Epithelial cell of proximal tubule (primary cell): ENCODE data around the gene KLF6. TPM values are rescaled to one million over a fixed set of nuclear protein-coding genes. Genes with fewer than 3 reads are reported as not detected.
A peak's percentile ranks its signal among the peaks of the same experiment; 100 is the strongest.

Source experiments
- DNase-seq: peaks from one replicate; pipeline ENCODE4 v3.0.0-alpha.2; 2011; ENCODE audit warnings: low read depth
- H3K4me3 ChIP-seq: 2 replicates; pipeline ENCODE4 v1.5.1; 2011; ENCODE audit warnings: low read depth, mild to moderate bottlenecking, low read length
- total RNA-seq: library from RNA; depleted of rRNA; stranded (reverse); fragments of >200 nt; gene quantifications from 2 replicates; pipeline ENCODE4 v1.2.3, GENCODE V29; 2015
- TF ChIP-seq, protein P1 (sequence below): conservative IDR thresholded peaks from 2 replicates; pipeline ENCODE4 v1.5.1; 2012; ENCODE audit warnings: low read depth, mild to moderate bottlenecking, low read length

The KLF6 gene
- total RNA-seq, 1 donor from 2014 or later: 88.1 TPM

DNA sequence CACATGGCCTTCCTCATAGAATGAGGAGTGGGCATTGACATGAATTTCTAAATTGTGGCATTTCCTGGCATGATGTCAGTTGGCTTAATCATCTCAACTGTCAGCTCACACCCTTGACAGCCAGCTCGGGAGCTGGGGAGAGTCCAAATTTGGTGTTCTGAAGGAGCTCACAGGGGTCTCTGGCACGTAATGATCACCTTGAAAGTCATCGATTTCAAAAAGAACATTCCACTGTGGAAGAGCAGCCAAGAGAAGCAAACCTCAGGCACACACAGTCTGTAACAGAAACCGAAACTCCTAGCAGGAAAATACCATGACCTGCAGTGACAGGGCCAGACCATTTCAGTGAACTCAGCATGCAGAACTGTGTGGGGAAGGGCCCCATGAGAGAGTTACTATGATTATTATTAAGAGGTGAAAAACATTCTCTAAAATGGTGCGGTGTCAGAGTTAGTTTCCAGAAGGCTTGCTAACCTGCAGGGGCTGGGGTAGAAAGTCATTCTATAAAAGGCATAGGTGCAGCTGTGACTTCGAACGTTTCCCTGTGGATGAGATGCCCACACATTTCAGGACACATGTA, 26.4 kb upstream of the KLF6 start:
- H3K4me3 ChIP-seq: peak overlapping the region; percentile 19
- DNase-seq: peak; percentile 99
- TF ChIP-seq, protein P1, sequence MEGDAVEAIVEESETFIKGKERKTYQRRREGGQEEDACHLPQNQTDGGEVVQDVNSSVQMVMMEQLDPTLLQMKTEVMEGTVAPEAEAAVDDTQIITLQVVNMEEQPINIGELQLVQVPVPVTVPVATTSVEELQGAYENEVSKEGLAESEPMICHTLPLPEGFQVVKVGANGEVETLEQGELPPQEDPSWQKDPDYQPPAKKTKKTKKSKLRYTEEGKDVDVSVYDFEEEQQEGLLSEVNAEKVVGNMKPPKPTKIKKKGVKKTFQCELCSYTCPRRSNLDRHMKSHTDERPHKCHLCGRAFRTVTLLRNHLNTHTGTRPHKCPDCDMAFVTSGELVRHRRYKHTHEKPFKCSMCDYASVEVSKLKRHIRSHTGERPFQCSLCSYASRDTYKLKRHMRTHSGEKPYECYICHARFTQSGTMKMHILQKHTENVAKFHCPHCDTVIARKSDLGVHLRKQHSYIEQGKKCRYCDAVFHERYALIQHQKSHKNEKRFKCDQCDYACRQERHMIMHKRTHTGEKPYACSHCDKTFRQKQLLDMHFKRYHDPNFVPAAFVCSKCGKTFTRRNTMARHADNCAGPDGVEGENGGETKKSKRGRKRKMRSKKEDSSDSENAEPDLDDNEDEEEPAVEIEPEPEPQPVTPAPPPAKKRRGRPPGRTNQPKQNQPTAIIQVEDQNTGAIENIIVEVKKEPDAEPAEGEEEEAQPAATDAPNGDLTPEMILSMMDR: no peak

DNA sequence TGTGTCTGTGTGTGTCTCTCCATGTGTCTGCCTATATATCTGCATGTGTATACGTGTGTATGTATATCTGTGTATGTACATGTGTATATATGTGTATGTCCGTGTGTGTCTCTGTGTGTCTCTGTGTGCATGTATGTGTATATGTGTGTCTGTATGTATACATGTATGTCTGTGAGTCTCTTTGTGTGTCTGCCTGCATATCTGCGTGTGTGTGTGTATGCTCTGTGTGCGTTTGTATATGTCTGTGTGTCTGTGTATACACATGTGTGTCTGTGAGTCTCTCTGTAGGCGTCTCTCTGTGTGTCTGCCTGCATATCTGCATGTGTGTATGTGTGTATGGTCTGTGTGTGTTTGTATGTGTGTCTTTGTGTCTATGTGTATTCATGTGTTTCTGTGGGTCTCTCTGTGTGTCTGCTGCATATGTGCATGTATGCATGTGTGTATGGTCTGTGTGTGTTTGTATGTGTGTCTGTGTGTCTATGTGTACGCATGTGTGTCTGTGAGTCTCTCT, 23.7 kb upstream of the KLF6 start:
- TF ChIP-seq, protein P1: no peak
- no peak overlapping the region for H3K4me3 ChIP-seq
- DNase-seq: no peak

DNA sequence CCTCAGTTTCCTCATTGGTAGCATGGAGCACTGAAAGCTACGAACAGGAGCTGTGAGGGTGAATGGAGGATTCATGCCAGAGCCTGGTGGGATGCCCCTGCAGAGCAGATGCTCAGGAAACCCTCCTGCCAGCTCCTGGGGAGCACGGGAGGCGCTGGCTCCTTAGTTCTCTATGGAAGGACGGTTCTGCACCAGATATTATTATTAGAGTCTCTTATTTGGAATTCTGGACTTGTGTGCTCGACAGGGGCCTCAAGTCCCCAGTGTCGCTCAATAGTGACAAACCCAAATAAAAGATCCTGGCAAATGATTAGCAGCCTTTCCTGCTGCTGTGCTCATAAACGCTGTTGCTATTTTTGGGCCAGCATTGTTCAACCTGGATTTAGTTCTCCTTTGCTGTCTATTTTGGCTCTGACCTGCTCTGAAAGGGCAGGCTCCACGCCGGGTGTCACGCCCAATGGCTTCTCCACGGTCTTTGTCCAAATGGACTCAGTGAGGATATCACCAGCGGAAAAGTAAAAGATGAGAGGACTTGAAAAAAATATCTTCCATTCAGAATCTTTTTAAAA, 23.0 kb upstream of the KLF6 start:
- TF ChIP-seq, protein P1: no peak
- H3K4me3 ChIP-seq: no peak overlapping the region
- DNase-seq: no peak

- TF ChIP-seq, protein P1: no peak
- no peak for DNase-seq
- H3K4me3 ChIP-seq: no peak overlapping the region
Observed at GRCh38 chr10:3807211-3807927, 22.4 kb upstream of the KLF6 start.

DNA sequence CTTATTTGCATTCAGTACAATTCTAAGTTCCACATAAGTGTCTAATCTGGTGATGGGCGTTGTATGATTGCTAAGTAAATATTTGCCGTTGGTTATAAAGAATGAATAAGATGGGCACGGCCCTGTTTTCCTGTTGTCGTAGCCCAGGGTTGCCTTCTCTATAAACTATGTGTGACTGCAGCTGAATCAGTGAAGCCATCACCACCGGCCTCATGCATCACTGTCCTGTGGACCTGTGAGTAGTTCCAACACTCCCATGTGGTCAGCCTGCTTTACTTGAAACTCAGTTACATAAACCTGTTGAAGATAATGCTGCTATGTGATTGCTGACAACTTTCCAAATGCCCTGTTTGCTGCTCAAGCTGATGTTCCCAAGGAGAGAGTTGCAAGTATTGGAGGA, 21.6 kb upstream of the KLF6 start:
- TF ChIP-seq, protein P1: no peak
- DNase-seq: no peak
- H3K4me3 ChIP-seq: no peak overlapping the region

DNA sequence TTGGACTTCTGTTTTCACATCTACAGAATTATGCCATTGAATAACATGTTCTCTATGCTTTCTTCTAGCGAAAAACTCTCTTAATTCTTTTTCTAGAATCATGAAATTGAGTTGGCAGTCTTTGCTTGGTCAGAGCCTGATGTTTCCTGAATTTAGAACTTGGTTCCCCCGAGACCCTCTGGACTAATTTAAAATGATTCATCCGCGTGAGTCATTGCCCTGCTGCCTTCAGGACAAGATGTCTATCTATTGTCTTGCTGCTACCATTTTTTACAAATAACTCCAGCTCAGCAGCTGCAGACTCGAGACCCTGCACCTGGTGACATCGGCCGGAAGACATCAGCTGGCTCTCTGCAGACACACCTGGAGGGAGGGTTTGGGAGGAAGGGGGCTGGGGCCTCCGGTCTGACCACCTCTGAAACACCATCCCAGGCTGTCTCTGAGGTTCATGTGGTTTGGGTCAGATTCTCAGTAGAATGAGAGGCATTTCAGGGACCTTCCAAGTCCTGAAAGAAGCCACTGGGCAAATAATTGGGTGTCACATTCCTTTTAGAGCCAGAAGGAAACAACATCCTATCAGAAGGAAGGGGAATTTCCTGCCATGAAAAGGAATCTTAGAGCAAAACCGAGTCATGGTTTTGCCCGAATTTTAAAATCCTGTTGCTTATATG, 20.9 kb upstream of the KLF6 start:
- no peak for DNase-seq
- TF ChIP-seq, protein P1: no peak
- no peak overlapping the region for H3K4me3 ChIP-seq
